Naive thymus-derived CD4-positive, alpha-beta T cell (primary cell): ENCODE measurements around the gene ANKRD44. TPM values are rescaled to one million over a fixed set of nuclear protein-coding genes. Genes with fewer than 3 reads are reported as not detected.
A peak's percentile ranks its signal among the peaks of the same experiment; 100 is the strongest.

Experiments used
- ATAC-seq: fragments of 150-1000 bp; cut with Tn5 transposase; 2 replicates; pipeline ENCODE4 v1.10.0; 2021; ENCODE audit warnings: mild to moderate bottlenecking, moderate library complexity
- CTCF ChIA-PET: fragments of 350-600 bp; sonication (Branson Sonifier 250); formaldehyde crosslinking; loops from one replicate; lab custom pipeline; 2021; ENCODE audit warnings: antibody characterized with exemption; lab: Charles Lee
- POLR2A ChIA-PET: fragments of 350-600 bp; sonication (Branson Sonifier 250); formaldehyde crosslinking; loops from one replicate; lab custom pipeline; 2021; ENCODE audit warnings: antibody characterized with exemption, inconsistent platforms; lab: Charles Lee
- DNase-seq, 9 donors: peaks; one replicate each; pipeline versions ENCODE4 v3.0.0 to v3.0.0-alpha.2; 2020 to 2022; ENCODE audit warnings: mixed read lengths in 1 of 9
- H3K27ac ChIP-seq: one replicate; pipeline ENCODE4 v1.7.0; 2013; ENCODE audit warnings: mild to moderate bottlenecking, low read depth, low read length, moderate library complexity
- H3K27me3 ChIP-seq, 2 donors: one replicate each; pipeline ENCODE4 v1.7.0; 2013; ENCODE audit warnings: low read length in 2 of 2, mild to moderate bottlenecking in 2 of 2, moderate library complexity in 2 of 2; ENCODE audit not compliant: control insufficient read depth in 2 of 2, insufficient read depth in 2 of 2
- H3K36me3 ChIP-seq, 3 experiments: 1 replicate in 2 of 3; 2 replicates in 1 of 3; pipeline ENCODE4 v1.7.0; 2013; ENCODE audit warnings: low read length in 3 of 3, mild to moderate bottlenecking in 3 of 3, moderate library complexity in 1 of 3; ENCODE audit not compliant: insufficient read depth in 3 of 3, control insufficient read depth in 2 of 3
- H3K4me1 ChIP-seq, 2 donors: one replicate each; pipeline ENCODE4 v1.7.0; 2013; ENCODE audit warnings: low read length in 2 of 2, mild to moderate bottlenecking in 2 of 2, moderate library complexity in 1 of 2; ENCODE audit not compliant: control insufficient read depth in 2 of 2, insufficient read depth in 2 of 2
- H3K4me3 ChIP-seq: 2 replicates; pipeline ENCODE4 v1.7.0; 2013; ENCODE audit warnings: mild to moderate bottlenecking, low read length
- H3K9me3 ChIP-seq, 3 experiments: 1 replicate in 2 of 3; 2 replicates in 1 of 3; pipeline ENCODE4 v1.7.0; 2013; ENCODE audit warnings: low read length in 3 of 3; ENCODE audit not compliant: control insufficient read depth in 2 of 3
- H3K27ac Mint-ChIP-seq, 9 donors: one replicate each; pipeline ENCODE4 v1.8.0; 2020 to 2022; ENCODE audit warnings: mixed read lengths in 9 of 9, mild to moderate bottlenecking in 8 of 9, moderate library complexity in 5 of 9, inconsistent platforms in 2 of 9
- H3K27me3 Mint-ChIP-seq, 5 donors: one replicate each; pipeline ENCODE4 v1.8.0; 2021 to 2022; ENCODE audit warnings: mixed read lengths in 5 of 5, mild to moderate bottlenecking in 1 of 5
- H3K36me3 Mint-ChIP-seq, 5 donors: one replicate each; pipeline ENCODE4 v1.8.0; 2020 to 2022; ENCODE audit warnings: mixed read lengths in 5 of 5, mild to moderate bottlenecking in 3 of 5, inconsistent platforms in 1 of 5
- H3K4me1 Mint-ChIP-seq, 7 donors: one replicate each; pipeline ENCODE4 v1.8.0; 2020 to 2022; ENCODE audit warnings: mixed read lengths in 7 of 7, mild to moderate bottlenecking in 3 of 7, inconsistent platforms in 1 of 7
- H3K4me3 Mint-ChIP-seq, 10 donors: one replicate each; pipeline ENCODE4 v1.8.0; 2020 to 2022; ENCODE audit warnings: mild to moderate bottlenecking in 10 of 10, mixed read lengths in 10 of 10, moderate library complexity in 6 of 10, inconsistent platforms in 2 of 10
- H3K9me3 Mint-ChIP-seq, 11 donors: one replicate each; pipeline ENCODE4 v1.8.0; 2020 to 2022; ENCODE audit warnings: mixed read lengths in 11 of 11, mild to moderate bottlenecking in 4 of 11, inconsistent platforms in 1 of 11, moderate library complexity in 1 of 11
- intact Hi-C, 2 donors: fragments of 100-400 bp; cut with micrococcal nuclease; formaldehyde crosslinking; loops; one replicate each; pipeline ENCODE4 v1.15.1; 2023
- polyA plus RNA-seq, 2 donors: library from polyadenylated mRNA; unstranded; fragments of 300-500 nt; fragmentation: Illumina TruSeq; gene quantifications; one replicate each; pipeline ENCODE4 v1.2.3, GENCODE V29; 2021
- total RNA-seq, 6 experiments: library from RNA in 5 of 6; stranded (reverse) in 5 of 6; gene quantifications; 1 replicate in 5 of 6; 2 replicates in 1 of 6; pipeline ENCODE4 v1.2.3 and lab custom pipeline; 2021 to 2026

ANKRD44 gene
- total and polyA plus RNA-seq, 7 experiments from 2014 or later: 88.6 to 296 (median 235) TPM

DNA sequence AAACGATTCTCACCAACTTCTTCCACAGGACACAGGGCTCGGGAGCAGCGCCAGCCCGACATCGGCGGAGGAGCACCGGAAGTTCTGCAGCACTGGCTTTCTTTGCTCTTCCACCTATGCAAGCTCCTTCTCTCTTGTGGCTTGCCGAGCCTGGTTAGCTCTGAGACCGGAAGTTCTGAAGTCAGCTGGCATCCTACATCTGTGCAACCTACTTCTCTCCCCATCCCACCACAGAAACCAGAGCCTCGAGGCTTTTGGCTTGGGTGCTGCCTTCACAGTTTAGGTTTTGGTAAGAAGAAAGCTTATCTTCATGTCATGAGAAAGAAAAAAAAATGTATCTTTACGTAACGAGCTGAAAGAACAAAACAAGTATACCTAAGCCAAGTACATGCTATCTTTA is 111.7 kb downstream of the ANKRD44 start:
- peaks cover 56 to 98% (median 86%) of the 10 kb centered on the region in 7 donors for H3K4me1 Mint-ChIP-seq
- peaks cover 75 to 83% of the 10 kb centered on the region in 2 donors for H3K4me1 ChIP-seq
- H3K36me3 Mint-ChIP-seq: peaks cover 15 to 50% (median 36%) of the 10 kb centered on the region in 5 donors

DNA sequence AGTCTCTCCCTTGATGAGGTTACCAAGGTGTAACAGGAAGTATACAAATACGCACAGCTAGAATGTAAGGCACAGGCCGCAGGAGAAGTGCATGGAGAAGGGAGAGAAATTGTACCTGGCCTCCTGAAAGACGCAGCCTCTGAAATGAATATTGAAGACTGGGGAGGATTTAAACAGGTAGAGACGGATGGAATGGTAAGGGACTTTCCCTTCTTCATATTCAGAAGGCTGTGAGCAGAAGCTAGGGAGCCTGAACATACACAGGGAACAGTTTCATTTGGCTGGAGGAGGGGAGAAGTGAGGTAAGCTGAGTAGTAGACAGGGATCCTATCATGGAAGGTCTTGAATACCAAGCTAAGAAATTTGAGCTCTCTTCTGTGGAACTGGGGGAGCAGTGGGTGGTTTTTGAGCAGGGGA is 112.7 kb downstream of the ANKRD44 start:
- Histone ChIP-seq H3K4me1 (peaks cover 71 to 74% of the 10 kb centered on the region in 2 donors), H3K27ac (peak overlapping the region; percentile 81), H3K9me3 (no peaks in the 10 kb centered on the region), H3K27me3 (no peaks in the 10 kb centered on the region), H3K4me3 (peak overlapping the region; percentile 67), H3K36me3 (no peaks in the 10 kb centered on the region)
- ATAC-seq (peak; percentile 6), DNase-seq (peak in 7 of 9 donors; percentile 46 to 63 (median 62))
- CTCF ChIA-PET: interaction anchor here (0.8 to 6.2 kb wide), 8 partner anchors 9 to 119 kb away, joined by 3 to 80 read pairs (median 4); partner anchors contain the start of gene ANKRD44
- H3K4me1 Mint-ChIP-seq: peaks cover 52 to 94% (median 83%) of the 10 kb centered on the region in 7 donors
- H3K4me3 Mint-ChIP-seq: peak overlapping the region; percentile 83 to 100 (median 93)
- H3K27ac Mint-ChIP-seq: peak overlapping the region; percentile 93 to 100 (median 97)
- H3K36me3 Mint-ChIP-seq: peaks cover 10 to 40% (median 27%) of the 10 kb centered on the region in 5 donors
- H3K9me3 Mint-ChIP-seq: peaks cover 0 to 11% (median 0%) of the 10 kb centered on the region in 11 donors
- intact Hi-C loops: loop anchor here (2.0 to 10.0 kb wide), 9 partner anchors 57 to 1541 kb away; partner anchors contain the start of genes STK17B (in 2 of the 2), ANKRD44 (in 1 of the 2), COQ10B (in 1 of the 2) and PGAP1 (in 1 of the 2)
- H3K27me3 Mint-ChIP-seq: peaks cover 0 to 3% (median 0%) of the 10 kb centered on the region in 5 donors
- POLR2A ChIA-PET: interaction anchor here (0.6 to 13.1 kb wide), 26 partner anchors 13 to 169 kb away, joined by 3 to 254 read pairs (median 8); partner anchors contain the start of gene ANKRD44

More for the DNA sequence above, 111.7 kb downstream of the ANKRD44 start:
- intact Hi-C loops: loop anchor here (1.0 to 10.0 kb wide), 17 partner anchors 8 to 1542 kb away; partner anchors contain the start of genes STK17B (in 2 of the 2), ANKRD44 (in 1 of the 2), COQ10B (in 1 of the 2) and PGAP1 (in 1 of the 2)
- Histone ChIP-seq H3K4me3 (peak overlapping the region; percentile 50), H3K9me3 (no peaks in the 10 kb centered on the region), H3K27ac (peak overlapping the region; percentile 81), H3K27me3 (no peaks in the 10 kb centered on the region), H3K36me3 (peaks cover 0 to 6% (median 0%) of the 10 kb centered on the region in 3 experiments)
- ChIA-PET POLR2A (interaction anchor here (0.5 to 13.1 kb wide), 34 partner anchors 9 to 300 kb away, joined by 3 to 254 read pairs (median 6); partner anchors contain the start of genes ANKRD44 and SF3B1), CTCF (interaction anchor here (0.8 to 6.2 kb wide), 12 partner anchors 8 to 129 kb away, joined by 3 to 80 read pairs (median 4); partner anchors contain the start of gene ANKRD44)
- Mint-ChIP-seq H3K27me3 (peaks cover 0 to 3% (median 0%) of the 10 kb centered on the region in 5 donors), H3K27ac (peak overlapping the region; percentile 93 to 100 (median 98)), H3K9me3 (peaks cover 0 to 11% (median 0%) of the 10 kb centered on the region in 11 donors), H3K4me3 (peak overlapping the region; percentile 83 to 100 (median 90))
- DNase-seq (peak; percentile 56 to 98 (median 96)), ATAC-seq (peak; percentile 94)

DNA sequence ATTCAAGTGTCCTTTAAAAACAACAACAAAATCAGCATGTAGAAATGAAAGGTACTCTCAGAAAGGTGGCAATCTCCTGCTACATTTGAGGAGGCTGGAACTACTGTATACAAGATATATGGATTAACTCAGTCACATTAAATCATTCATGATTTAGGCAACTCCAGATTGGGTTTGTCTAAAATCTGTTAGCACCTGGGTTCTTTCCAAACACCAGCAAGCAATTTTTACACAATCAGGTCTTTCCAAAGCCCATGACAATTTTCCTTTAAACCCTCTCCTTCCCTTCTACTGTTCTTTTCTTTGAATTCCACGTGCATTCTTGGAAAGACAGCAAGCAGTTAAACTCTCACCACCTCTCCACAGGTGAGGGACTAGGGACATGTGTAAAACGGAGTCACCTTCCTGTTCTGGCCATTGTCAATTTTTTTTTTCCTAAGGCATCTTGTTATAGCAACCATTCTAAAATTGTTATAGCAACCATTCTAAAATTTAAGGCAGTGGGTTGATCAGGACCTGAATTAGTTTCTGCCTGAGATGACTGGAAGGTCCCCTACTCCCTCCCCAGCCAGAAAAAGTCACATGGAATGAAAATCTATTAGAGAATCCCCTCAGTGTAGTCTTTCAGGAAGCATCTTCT is 113.9 kb downstream of the ANKRD44 start:
- Mint-ChIP-seq H3K4me3 (peak overlapping the region; percentile 83 to 100 (median 93)), H3K36me3 (peaks cover 1 to 33% (median 17%) of the 10 kb centered on the region in 5 donors), H3K4me1 (peaks cover 52 to 95% (median 84%) of the 10 kb centered on the region in 7 donors), H3K27ac (peak overlapping the region; percentile 93 to 100 (median 97)), H3K27me3 (peaks cover 0 to 3% (median 0%) of the 10 kb centered on the region in 5 donors), H3K9me3 (peaks cover 0 to 8% (median 0%) of the 10 kb centered on the region in 11 donors)
- Histone ChIP-seq H3K36me3 (no peaks in the 10 kb centered on the region), H3K4me3 (peak overlapping the region; percentile 67), H3K27me3 (no peaks in the 10 kb centered on the region), H3K9me3 (no peaks in the 10 kb centered on the region), H3K4me1 (peaks cover 72 to 73% of the 10 kb centered on the region in 2 donors), H3K27ac (peak overlapping the region; percentile 81)
- ChIA-PET CTCF (interaction anchor here (1.4 to 6.2 kb wide), 5 partner anchors 13 to 182 kb away, joined by 3 to 80 read pairs (median 5); partner anchors contain the start of gene ANKRD44), POLR2A (interaction anchor here (0.6 to 13.1 kb wide), 10 partner anchors 14 to 111 kb away, joined by 3 to 254 read pairs (median 6); partner anchors contain the start of gene ANKRD44)
- intact Hi-C loops: loop anchor here (5.0 to 10.0 kb wide), 6 partner anchors 236 to 1022 kb away; partner anchors contain the start of genes STK17B (in 2 of the 2), COQ10B (in 1 of the 2), PGAP1 (in 1 of the 2) and SF3B1 (in 1 of the 2)
- ATAC-seq (no peak), DNase-seq (peak in 1 of 9 donors; percentile 42)

DNA sequence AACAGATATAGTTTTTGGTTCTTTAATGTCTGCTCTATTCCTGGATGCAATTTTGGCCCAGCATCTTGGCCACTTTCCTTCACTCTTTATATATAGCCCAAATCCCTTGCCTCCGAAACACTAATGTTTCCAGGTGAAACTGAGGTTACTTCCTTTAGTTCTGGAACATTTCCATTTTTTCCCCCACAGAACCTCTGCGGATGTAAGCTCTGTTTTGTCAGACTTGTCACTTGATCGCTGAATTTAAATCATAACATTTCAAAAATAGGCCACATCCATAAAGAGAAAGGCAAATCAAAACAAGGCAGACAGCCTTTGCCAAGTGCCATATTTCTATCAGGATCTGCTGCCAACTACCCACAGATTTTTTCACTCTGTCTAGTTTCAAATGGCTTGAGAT is 115.1 kb downstream of the ANKRD44 start:
- Mint-ChIP-seq H3K9me3 (peaks cover 0 to 8% (median 0%) of the 10 kb centered on the region in 11 donors), H3K27me3 (peaks cover 0 to 3% (median 0%) of the 10 kb centered on the region in 5 donors), H3K4me3 (peak overlapping the region; percentile 36 to 100 (median 93)), H3K27ac (peak overlapping the region; percentile 74 to 100 (median 97)), H3K36me3 (peaks cover 0 to 31% (median 12%) of the 10 kb centered on the region in 5 donors), H3K4me1 (peaks cover 53 to 95% (median 83%) of the 10 kb centered on the region in 7 donors)
- Histone ChIP-seq H3K4me3 (peak overlapping the region; percentile 11), H3K4me1 (peaks cover 71 to 73% of the 10 kb centered on the region in 2 donors), H3K9me3 (no peaks in the 10 kb centered on the region), H3K27me3 (no peaks in the 10 kb centered on the region), H3K36me3 (no peaks in the 10 kb centered on the region), H3K27ac (peak overlapping the region; percentile 81)
- ATAC-seq (no peak), DNase-seq (peak in 3 of 9 donors; percentile 33 to 43 (median 41))
- CTCF ChIA-PET: interaction anchor here (0.6 to 6.2 kb wide), 10 partner anchors 18 to 183 kb away, joined by 3 to 80 read pairs (median 3); partner anchors contain the start of gene ANKRD44
- POLR2A ChIA-PET: interaction anchor here (0.6 to 13.1 kb wide), 10 partner anchors 15 to 188 kb away, joined by 3 to 254 read pairs (median 3); partner anchors contain the start of gene ANKRD44
- intact Hi-C loops: loop anchor here (5.0 to 10.0 kb wide), 6 partner anchors 237 to 1021 kb away; partner anchors contain the start of genes STK17B (in 2 of the 2), COQ10B (in 1 of the 2), PGAP1 (in 1 of the 2) and SF3B1 (in 1 of the 2)

DNA sequence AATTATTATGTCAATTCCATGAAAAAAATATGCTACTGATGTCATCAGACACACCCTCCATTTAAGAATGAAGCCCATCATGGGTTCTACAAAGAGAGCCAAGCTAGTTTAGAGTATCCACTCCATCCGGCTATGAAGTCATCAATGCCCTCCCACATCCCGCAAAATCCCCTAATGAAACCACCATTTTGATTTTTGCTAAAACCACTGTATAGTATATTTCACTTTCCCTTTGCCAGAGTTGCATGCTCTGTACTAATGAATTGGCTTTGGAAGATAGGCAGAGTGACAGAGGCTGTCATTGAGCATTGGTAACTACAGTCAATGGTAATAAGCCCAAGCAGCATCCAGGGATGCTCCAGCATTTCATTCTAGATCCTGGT is 118.6 kb downstream of the ANKRD44 start:
- peak overlapping the region; percentile 4 for H3K4me3 ChIP-seq

More for the DNA sequence above, 118.6 kb downstream of the ANKRD44 start:
- H3K27ac Mint-ChIP-seq: peak overlapping the region; percentile 33 to 91 (median 79)
- CTCF ChIA-PET: interaction anchor here (0.7 to 3.8 kb wide), 19 partner anchors 14 to 184 kb away, joined by 3 to 76 read pairs (median 5); partner anchors contain the start of gene ANKRD44
- DNase-seq (peak in 2 of 9 donors; percentile 44 to 69), ATAC-seq (peak; percentile 89)
- POLR2A ChIA-PET: interaction anchor here (0.7 to 3.6 kb wide), 13 partner anchors 26 to 206 kb away, joined by 3 to 50 read pairs (median 3); partner anchors contain the start of gene ANKRD44
- H3K36me3 ChIP-seq: peaks cover 0 to 5% (median 0%) of the 10 kb centered on the region in 3 experiments
- no peaks in the 10 kb centered on the region for H3K27me3 ChIP-seq
- H3K4me1 ChIP-seq: peaks cover 61 to 75% of the 10 kb centered on the region in 2 donors
- H3K9me3 ChIP-seq: no peaks in the 10 kb centered on the region
- peak overlapping the region in 9 of 10 donors; percentile 12 to 68 (median 59) for H3K4me3 Mint-ChIP-seq
- H3K27ac ChIP-seq: peak overlapping the region; percentile 65
- H3K9me3 Mint-ChIP-seq: no peaks in the 10 kb centered on the region
- H3K36me3 Mint-ChIP-seq: peaks cover 0 to 17% (median 4%) of the 10 kb centered on the region in 5 donors
- no peaks in the 10 kb centered on the region for H3K27me3 Mint-ChIP-seq
- intact Hi-C loops: loop anchor here (1.0 to 10.0 kb wide), 13 partner anchors 7 to 1017 kb away; partner anchors contain the start of genes ANKRD44 (in 2 of the 2) and STK17B (in 2 of the 2)
- peaks cover 53 to 96% (median 92%) of the 10 kb centered on the region in 7 donors for H3K4me1 Mint-ChIP-seq
